Muscle of back (tissue), 13 donors: ENCODE measurements around the gene IL17F. TPM values are rescaled to one million over a fixed set of nuclear protein-coding genes. Genes with fewer than 3 reads are reported as not detected.

Experiments used
- DNase-seq, 3 donors: peaks; one replicate each; pipeline versions ENCODE4 v3.0.0 to v3.0.0-alpha.2; 2013
- long read RNA-seq, 9 donors: transcript quantifications; one replicate each; lab custom pipeline, GENCODE V29; 2026
- polyA plus RNA-seq, 10 donors: library from polyadenylated mRNA; unstranded; fragments of 120-200 nt; gene quantifications; one replicate each; pipeline ENCODE4 v1.2.1, GENCODE V29; 2013; ENCODE audit not compliant: insufficient read length in 10 of 10

IL17F gene
- polyA plus RNA-seq: not detected
- long read RNA-seq, donor 1: 0 reads
- long read RNA-seq, donor 2: 0 reads
- long read RNA-seq, donor 3: 0 reads
- long read RNA-seq, donor 4: 0 reads
- long read RNA-seq, donor 5: 0 reads
- long read RNA-seq, donor 6: 0 reads
- long read RNA-seq, donor 7: 0 reads
- long read RNA-seq, donor 8: 0 reads
- long read RNA-seq, donor 9: 0 reads

- no peak for DNase-seq
Measured at GRCh38 chr6:52244400-52244799, at the start of gene IL17F. IL17F (minus strand) TSS chr6:52244500; CDS start chr6:52244429, 71 bp downstream.

- no peak for DNase-seq
Measured at GRCh38 chr6:52293067-52293466, 48.8 kb upstream of the IL17F start.

DNA sequence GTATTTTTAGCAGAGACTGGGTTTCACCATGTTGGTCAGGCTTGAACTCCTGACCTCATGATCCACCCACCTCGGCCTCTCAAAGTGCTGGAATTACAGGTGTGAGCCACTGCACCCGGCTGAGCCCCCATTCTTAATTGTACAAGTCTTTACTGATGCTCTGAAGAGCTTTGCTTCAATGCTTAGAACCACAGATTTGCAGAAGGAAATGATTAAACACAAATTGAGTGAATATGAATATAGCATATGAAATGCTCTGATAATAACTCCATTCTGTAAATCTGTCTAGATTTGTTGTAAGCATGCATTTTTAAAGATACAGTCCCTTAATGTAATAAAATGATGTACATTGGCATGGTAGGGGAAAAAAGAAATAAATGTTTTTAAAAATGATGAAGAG lies 44.5 kb upstream of the IL17F start:
- no peak for DNase-seq

- no peak for DNase-seq
Measured at GRCh38 chr6:52288216-52288615, 43.9 kb upstream of the IL17F start.

GRCh38 chr6:52286798-52287432 lies 42.6 kb upstream of the IL17F start:
- peak; percentile 35 to 55 (median 45) for DNase-seq

- DNase-seq: peak in 1 of 3 donors; percentile 27
Measured at GRCh38 chr6:52285177-52286068, 41.1 kb upstream of the IL17F start.

GRCh38 chr6:52284460-52285176 lies 40.3 kb upstream of the IL17F start, which contains the start of gene MCM3:
MCM3 (minus strand) TSS chr6:52284742; CDS start chr6:52284674, 68 bp downstream.
- DNase-seq: peak; percentile 99 to 100 (median 99)

DNA sequence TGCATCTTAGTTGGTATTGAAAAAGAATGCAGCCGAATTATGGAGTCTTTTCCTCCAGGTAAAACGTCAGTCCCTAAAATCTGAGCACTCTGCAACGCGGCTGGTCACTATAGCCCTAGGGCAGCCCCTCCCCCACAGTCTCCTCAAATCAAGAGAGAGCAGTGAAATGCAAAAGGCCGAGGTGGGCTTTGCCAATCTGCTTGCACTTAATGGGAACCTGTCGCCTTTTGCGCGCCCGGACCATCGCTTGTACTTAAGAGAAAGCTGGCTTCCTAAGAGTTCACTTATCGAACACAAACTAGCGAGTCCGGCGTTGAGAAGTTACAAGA lies 39.8 kb upstream of the IL17F start:
- no peak for DNase-seq

DNA sequence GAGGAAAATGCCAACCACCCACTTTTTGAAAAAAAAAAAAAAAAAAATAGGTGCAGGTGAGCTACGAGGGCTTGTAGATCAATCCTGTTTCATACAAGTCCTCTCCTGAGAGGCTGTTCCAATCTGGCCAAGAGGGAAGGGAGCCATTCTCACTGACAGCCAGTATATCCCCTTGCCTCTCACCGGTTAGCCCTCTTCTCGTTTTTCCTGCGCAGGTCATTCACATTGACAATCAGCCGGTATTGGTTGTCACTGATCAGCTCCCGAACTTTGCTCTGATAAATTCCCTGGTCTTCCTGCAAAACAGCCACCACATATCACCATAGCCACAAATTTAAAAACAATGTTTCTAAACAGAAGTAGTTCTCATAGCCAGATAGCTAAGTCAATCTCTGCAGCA lies 38.8 kb upstream of the IL17F start:
- DNase-seq: no peak

DNA sequence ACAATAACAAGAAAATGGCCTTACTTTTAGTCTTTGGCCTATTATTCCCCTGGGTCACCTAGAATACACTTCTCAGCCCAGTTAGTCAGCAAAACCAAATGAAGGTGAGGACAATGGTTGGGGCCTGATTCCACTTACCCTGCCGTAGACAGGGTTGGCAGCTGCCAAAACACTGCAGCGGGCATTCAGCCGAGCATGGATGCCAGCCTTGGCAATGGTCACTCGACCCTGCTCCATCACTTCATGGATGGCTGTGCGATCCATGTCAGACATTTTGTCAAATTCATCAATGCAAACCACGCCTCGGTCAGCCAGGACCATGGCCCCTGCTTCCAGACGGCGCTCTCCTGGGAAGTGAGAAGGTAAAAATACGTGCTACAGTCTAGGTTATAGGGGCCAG lies 31.8 kb upstream of the IL17F start:
- no peak for DNase-seq

DNA sequence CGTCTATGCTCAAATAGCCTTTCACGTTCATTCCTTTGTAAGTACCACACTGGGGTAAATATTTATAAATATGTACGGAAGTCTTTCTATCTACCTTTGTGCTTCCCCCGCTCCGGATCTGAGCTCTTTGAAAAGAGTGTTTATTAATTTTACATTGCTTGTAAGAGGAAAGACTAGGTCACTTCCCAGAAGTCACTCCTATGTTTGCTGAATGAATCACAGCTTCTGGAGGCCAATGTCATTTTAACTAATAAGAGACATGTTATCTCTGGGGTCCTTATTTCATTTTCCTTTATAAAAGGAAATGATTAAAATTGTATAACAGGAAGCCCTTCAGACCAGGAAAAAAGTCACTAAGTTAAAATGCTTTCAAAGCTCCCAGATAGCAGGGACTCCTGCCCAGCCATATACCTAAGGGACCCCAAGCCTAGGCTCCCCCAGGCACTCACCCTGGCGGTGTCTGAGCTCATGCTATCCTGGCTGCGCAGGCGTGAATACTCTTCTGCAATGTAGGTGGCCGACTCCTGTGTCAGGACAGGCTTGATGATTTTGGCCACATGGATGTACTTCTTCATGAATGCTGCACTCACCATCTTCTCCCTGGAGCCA lies 27.7 kb upstream of the IL17F start:
- no peak for DNase-seq

- peak; percentile 36 to 74 (median 57) for DNase-seq
Measured at GRCh38 chr6:52263709-52264540, 19.6 kb upstream of the IL17F start.

DNA sequence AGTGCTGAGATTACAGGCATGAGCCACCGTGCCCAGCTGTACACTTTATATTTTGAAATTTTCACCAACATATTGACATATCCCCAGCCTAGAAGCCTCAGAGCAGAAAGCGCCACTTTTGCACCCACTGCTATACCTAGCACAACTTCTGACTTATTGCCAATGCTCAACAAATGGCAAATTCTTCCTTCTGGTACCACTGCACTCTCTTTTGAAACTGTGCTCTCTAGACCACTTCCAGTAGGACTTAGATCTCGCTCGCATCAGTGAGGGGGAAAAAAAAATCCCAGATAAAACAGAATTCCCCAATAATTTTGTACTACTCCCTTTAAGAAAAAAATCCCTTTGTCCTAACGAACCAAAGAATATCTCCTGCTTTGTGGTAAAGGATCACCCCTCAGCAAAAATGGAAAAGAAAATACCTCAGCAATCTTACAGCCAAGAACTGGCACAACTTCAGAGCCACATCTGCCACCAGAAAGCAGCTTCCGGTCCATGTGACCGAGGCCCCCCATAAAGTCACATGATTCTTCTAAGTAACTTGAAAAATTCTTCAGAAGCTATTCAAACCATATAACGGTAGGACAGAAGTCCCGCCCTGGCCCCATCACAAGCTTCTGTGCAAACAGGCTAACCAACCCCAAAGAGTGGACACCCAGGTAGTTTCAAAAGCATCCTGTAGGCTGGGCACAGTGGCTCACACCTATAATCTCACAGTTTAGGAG lies 18.5 kb upstream of the IL17F start:
- no peak for DNase-seq

DNA sequence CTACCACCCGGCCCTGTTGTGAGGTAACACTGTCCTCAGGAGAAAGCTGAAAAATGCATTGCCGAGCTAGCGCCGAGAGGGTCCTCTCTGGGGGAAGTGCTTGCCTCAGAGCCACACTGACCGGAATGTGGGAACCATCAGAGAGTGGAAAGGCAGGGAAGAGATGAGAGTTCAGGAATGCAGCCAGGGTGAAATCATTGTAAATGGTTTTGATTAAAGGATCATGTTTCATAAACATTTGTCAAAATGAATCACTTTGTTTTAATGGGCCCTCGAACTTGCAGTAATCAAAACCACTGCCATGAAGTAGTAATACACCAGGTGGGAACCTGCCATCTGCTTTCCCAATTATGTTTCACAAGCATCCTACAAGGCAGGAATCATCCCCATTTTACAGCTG lies 16.9 kb upstream of the IL17F start:
- peak in 2 of 3 donors; percentile 27 to 44 for DNase-seq

GRCh38 chr6:52260634-52261033 lies 16.3 kb upstream of the IL17F start:
- no peak for DNase-seq

DNA sequence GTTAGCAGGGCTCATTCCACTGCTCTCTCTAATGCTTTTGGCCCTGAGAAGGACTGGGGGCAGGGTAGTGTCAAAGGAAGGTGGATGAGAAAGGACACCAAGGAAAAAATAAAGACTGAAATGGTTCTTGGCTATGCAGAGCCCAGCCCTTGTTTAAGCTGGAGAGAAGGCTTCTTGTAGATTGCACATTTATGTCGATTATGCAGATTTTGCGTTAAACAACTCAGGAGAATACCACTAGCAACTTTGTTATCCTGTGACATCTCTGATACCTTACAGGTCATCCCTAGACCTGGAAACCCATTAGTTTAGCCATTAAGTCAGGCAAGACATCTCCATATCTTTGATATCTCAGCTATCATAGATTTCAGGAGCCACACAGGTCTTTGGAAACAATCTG lies 11.1 kb upstream of the IL17F start:
- DNase-seq: no peak

GRCh38 chr6:52254731-52255378 lies 10.6 kb upstream of the IL17F start:
- DNase-seq: no peak

DNA sequence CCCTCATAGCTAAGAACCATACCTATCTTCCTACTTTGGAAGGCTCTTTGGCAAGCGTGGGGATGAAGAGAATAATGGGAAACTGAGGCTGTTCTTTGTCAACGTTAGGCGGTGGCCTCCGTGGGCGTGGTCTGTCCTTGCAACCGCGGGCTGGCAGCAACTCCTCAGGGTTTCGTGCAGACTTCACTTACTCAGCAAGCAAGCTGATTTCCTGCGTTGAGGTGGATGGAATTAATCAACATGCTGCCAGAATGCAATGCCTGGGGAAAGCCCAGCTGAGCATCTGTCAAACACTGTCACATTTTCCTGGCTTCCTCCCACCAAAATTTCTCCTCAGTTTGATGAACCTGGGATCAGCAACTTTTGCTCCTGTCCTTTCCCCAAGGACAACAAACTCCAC lies 9.2 kb upstream of the IL17F start:
- DNase-seq: no peak

GRCh38 chr6:52251113-52251512 lies 6.8 kb upstream of the IL17F start:
- DNase-seq: no peak

DNA sequence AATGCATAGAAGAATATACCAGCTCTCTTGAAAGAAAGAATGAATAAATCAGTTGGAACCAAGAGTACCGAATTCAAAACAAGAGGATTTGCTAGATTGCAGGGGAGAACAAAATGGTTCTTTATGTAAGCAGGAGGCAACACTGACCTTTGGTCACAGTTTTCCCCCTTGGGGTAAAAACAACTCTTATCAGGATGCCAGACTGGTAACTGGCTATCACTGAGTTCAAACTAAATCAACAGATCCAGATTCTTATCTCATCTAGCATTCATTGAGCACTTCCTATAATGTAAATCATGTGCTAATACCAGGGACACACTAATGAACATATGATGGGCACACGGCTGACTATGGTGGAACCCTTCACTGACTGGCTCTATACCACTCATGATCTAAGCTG lies 4.8 kb upstream of the IL17F start:
- DNase-seq: no peak
